ENCODE results near the gene TCEAL2. TPM values are rescaled to one million over a fixed set of nuclear protein-coding genes. Genes with fewer than 3 reads are reported as not detected.
"Not testable (repeated sequence)": the region's sequence is repeated elsewhere in the genome, so short reads cannot be mapped to it uniquely, and the experiment has no call there.

TCEAL2 gene
- total and polyA plus RNA-seq, 10 of the 15 experiments (the other 5 are each of a cell fraction or from before 2014, with no cell fraction given): not detected

GRCh38 chrX:102115748-102116147 lies 9.7 kb upstream of the TCEAL2 start:
- Histone ChIP-seq H3K9me3 (replicated peaks; ENCODE audit: control insufficient read depth, insufficient read depth, low read length) (no peaks in the 10 kb centered on the region; the same call in 1 of the 3 replicates), H3K36me3 (ENCODE audit: control insufficient read depth in 2 of 2, insufficient read depth in 2 of 2, low read length in 1 of 2) (no peaks in the 10 kb centered on the region), H3K4me1 (ENCODE audit: control insufficient read depth, insufficient read depth, low read length) (no peaks in the 10 kb centered on the region), H3K4me2 (ENCODE audit: control insufficient read depth, insufficient read depth) (no peak overlapping the region), H3K79me2 (ENCODE audit: control insufficient read depth, insufficient read depth, low read length) (no peaks in the 10 kb centered on the region), H3K27me3 (replicated peaks in 1 of 2; ENCODE audit: control insufficient read depth in 2 of 2, insufficient read depth in 2 of 2, low read length in 1 of 2) (no peaks in the 10 kb centered on the region), H3K27ac (ENCODE audit: control insufficient read depth, insufficient read depth) (no peak overlapping the region), H3K9ac (ENCODE audit: control insufficient read depth, insufficient read depth, low read length) (no peak overlapping the region), H3K4me3 (no peak overlapping the region), H4K20me1 (ENCODE audit: control insufficient read depth, insufficient read depth) (no peaks in the 10 kb centered on the region), H2AFZ (ENCODE audit: control insufficient read depth, low read depth, low read length) (no peak overlapping the region)
- ChIA-PET POLR2A (no interaction called here), RAD21 (ENCODE audit: unreplicated experiment) (no interaction called here), CTCF (interaction anchor here (0.6 kb wide), 1 partner anchor 11 kb away, joined by 3 read pairs; no protein-coding TSS in a partner anchor), SMC1A (ENCODE audit: uncharacterized antibody, unreplicated experiment) (no interaction called here)
- TF ChIP-seq ZNF207 (IDR thresholded peaks at IDR 0.05; ENCODE audit: borderline replicate concordance) (no peak), RB1 (IDR thresholded peaks at IDR 0.05; ENCODE audit: borderline replicate concordance) (no peak), SMAD5 (IDR thresholded peaks at IDR 0.05; ENCODE audit: low read depth) (no peak), EP300 (IDR thresholded peaks at IDR 0.05; ENCODE audit: borderline replicate concordance in 1 of 2, control insufficient read depth in 1 of 2, low read depth in 2 of 2, low read length in 2 of 2) (no peak), NR2F1 (conservative IDR thresholded peaks at IDR 0.05) (no peak), USF2 (IDR thresholded peaks at IDR 0.05; ENCODE audit: borderline replicate concordance, low read depth, low read length) (no peak), ATF3 (IDR thresholded peaks at IDR 0.05; ENCODE audit: borderline replicate concordance, extremely low read depth, low read depth, low read length) (no peak), NR2C2 (IDR thresholded peaks at IDR 0.05; ENCODE audit: borderline replicate concordance, control insufficient read depth, insufficient read length, low read depth) (no peak), POLR2AphosphoS2 (IDR thresholded peaks at IDR 0.05; ENCODE audit: low read depth, low read length) (no peak), ATF2 (IDR thresholded peaks at IDR 0.05; ENCODE audit: low read length) (no peak), MYC (IDR thresholded peaks at IDR 0.05; ENCODE audit: insufficient read depth, insufficient read length, insufficient replicate concordance, low read length, severe bottlenecking) (no peak), BACH1 (IDR thresholded peaks at IDR 0.05; ENCODE audit: borderline replicate concordance) (no peak), CBFB (IDR thresholded peaks at IDR 0.05; ENCODE audit: low read depth) (no peak), MXI1 (IDR thresholded peaks at IDR 0.05; ENCODE audit: low read depth, low read length) (no peak), POU2F2 (IDR thresholded peaks at IDR 0.05; ENCODE audit: borderline replicate concordance, low read depth, low read length) (no peak), RCOR1 (conservative IDR thresholded peaks at IDR 0.05; ENCODE audit: low read depth, low read length) (no peak)
- DNase-seq (ENCODE audit: low read depth, low spot score) (no peak), FAIRE-seq (no peak), ATAC-seq (no peak)
- 0% methylated on average over 2 of the region's 2 CpGs for WGBS (ENCODE audit: insufficient coverage, insufficient replicate concordance, low lambda C conversion rate, missing lambda C conversion rate)
- intact Hi-C loops (cut with micrococcal nuclease; ENCODE audit: unreplicated experiment) (no loop called here), in situ Hi-C loops (cut with MboI) (no loop called here)
- no TSS peak for BruUV-seq (replicated peaks)

GRCh38 chrX:102125014-102125413 lies 465 bp upstream of the TCEAL2 start:
- H3K9me3 ChIP-seq (replicated peaks; ENCODE audit: control insufficient read depth, insufficient read depth, low read length); FAIRE-seq; intact Hi-C loops (cut with micrococcal nuclease; ENCODE audit: unreplicated experiment); POLR2A ChIA-PET; BruUV-seq (replicated peaks); H2AFZ ChIP-seq (ENCODE audit: control insufficient read depth, low read depth, low read length); H3K4me1 ChIP-seq (ENCODE audit: control insufficient read depth, insufficient read depth, low read length); DNase-seq (ENCODE audit: low read depth, low spot score); ATAC-seq; CTCF ChIA-PET; H3K27me3 ChIP-seq (replicated peaks in 1 of 2; ENCODE audit: control insufficient read depth in 2 of 2, insufficient read depth in 2 of 2, low read length in 1 of 2); H3K27ac ChIP-seq (ENCODE audit: control insufficient read depth, insufficient read depth); H3K9ac ChIP-seq (ENCODE audit: control insufficient read depth, insufficient read depth, low read length); H3K4me3 ChIP-seq; H3K4me2 ChIP-seq (ENCODE audit: control insufficient read depth, insufficient read depth); SMC1A ChIA-PET (ENCODE audit: uncharacterized antibody, unreplicated experiment); H3K79me2 ChIP-seq (ENCODE audit: control insufficient read depth, insufficient read depth, low read length); H4K20me1 ChIP-seq (ENCODE audit: control insufficient read depth, insufficient read depth); H3K36me3 ChIP-seq (ENCODE audit: control insufficient read depth in 2 of 2, insufficient read depth in 2 of 2, low read length in 1 of 2); RAD21 ChIA-PET (ENCODE audit: unreplicated experiment): not testable (repeated sequence)
- 45% methylated on average over 7 of the region's 10 CpGs for WGBS (ENCODE audit: insufficient coverage, insufficient replicate concordance, low lambda C conversion rate, missing lambda C conversion rate)
- in situ Hi-C loops (cut with MboI): loop anchor here (25.0 kb wide), 2 partner anchors 737 to 1062 kb away; no protein-coding TSS in a partner anchor

Measured in GM12878 (cell line).